GM18505 (cell line): Measurements from ENCODE around the gene THAP3.
"Not testable (repeated sequence)": the region's sequence is repeated elsewhere in the genome, so short reads cannot be mapped to it uniquely, and the experiment has no call there.

Experiments used
- ATAC-seq: cut with Tn5 transposase; IDR thresholded peaks from one replicate; pipeline ENCODE4 v1.9.1; 2021; ENCODE audit not compliant: unreplicated experiment
- POLR2A ChIP-seq: IDR thresholded peaks from 4 replicates; pipeline ENCODE4 v1.6.1; 2011; ENCODE audit warnings: borderline replicate concordance; ENCODE audit not compliant: insufficient read depth, insufficient read length; ENCODE audit errors: extremely low read depth

The THAP3 gene

GRCh38 chr1:6596351-6596750 is 28.3 kb upstream of the THAP3 start:
- TF ChIP-seq POLR2A: no peak
- no peak for ATAC-seq

GRCh38 chr1:6596886-6597776 is 27.5 kb upstream of the THAP3 start:
- ATAC-seq: no peak
- no peak for TF ChIP-seq POLR2A

- no peak for ATAC-seq
- no peak for TF ChIP-seq POLR2A
Measured at GRCh38 chr1:6597777-6598131, 26.9 kb upstream of the THAP3 start.

- no peak for ATAC-seq
Measured at GRCh38 chr1:6599141-6599975, 25.3 kb upstream of the THAP3 start.

GRCh38 chr1:6599991-6600390 is 24.7 kb upstream of the THAP3 start:
- ATAC-seq: not testable (repeated sequence)

More at GRCh38 chr1:6599141-6599975, 25.3 kb upstream of the THAP3 start:
- TF ChIP-seq POLR2A: no peak

GRCh38 chr1:6600410-6601048 is 24.1 kb upstream of the THAP3 start:
- no peak for ATAC-seq
- TF ChIP-seq POLR2A: no peak

GRCh38 chr1:6601049-6601922 is 23.4 kb upstream of the THAP3 start:
- TF ChIP-seq POLR2A: no peak
- ATAC-seq: no peak

GRCh38 chr1:6601923-6602668 is 22.6 kb upstream of the THAP3 start:
- ATAC-seq: peak; percentile 28
- no peak for TF ChIP-seq POLR2A

- peak; percentile 60 for ATAC-seq
- peak; percentile 93 for TF ChIP-seq POLR2A
Measured at GRCh38 chr1:6602669-6603237, 21.9 kb upstream of the THAP3 start, which contains the start of gene KLHL21. Gene KLHL21, minus strand, starts transcription at chr1:6602869. Its CDS starts 52 bp downstream, at chr1:6602817.

GRCh38 chr1:6603238-6603914 is 21.3 kb upstream of the THAP3 start:
- ATAC-seq: peak; percentile 29
- TF ChIP-seq POLR2A: peak; percentile 52

GRCh38 chr1:6603915-6604558 is 20.6 kb upstream of the THAP3 start:
- no peak for TF ChIP-seq POLR2A
- no peak for ATAC-seq
